Liver (tissue), 9 donors: Measurements from ENCODE around the gene AHNAK2. TPM values are rescaled to one million over a fixed set of nuclear protein-coding genes. Genes with fewer than 3 reads are reported as not detected.

Experiments used
- DNase-seq: peaks from one replicate; pipeline ENCODE4 v3.0.0-alpha.2; 2017; ENCODE audit warnings: low spot score
- H3K27ac ChIP-seq, 2 donors: one replicate each; pipeline ENCODE4 v1.7.0; 2013; ENCODE audit warnings: inconsistent platforms in 2 of 2, low read length in 2 of 2, control low read depth in 1 of 2, low read depth in 1 of 2, mild to moderate bottlenecking in 1 of 2
- H3K27me3 ChIP-seq, 4 donors: one replicate each; pipeline versions ENCODE4 v1.6.1 to v1.7.0; 2013; ENCODE audit warnings: low read length in 3 of 4, inconsistent platforms in 1 of 4, mild to moderate bottlenecking in 1 of 4, moderate library complexity in 1 of 4; ENCODE audit not compliant: control insufficient read depth in 4 of 4, insufficient read depth in 4 of 4
- H3K36me3 ChIP-seq, 4 donors: one replicate each; pipeline versions ENCODE4 v1.6.1 to v1.7.0; 2013; ENCODE audit warnings: low read length in 3 of 4, mild to moderate bottlenecking in 3 of 4, low read depth in 1 of 4, moderate library complexity in 1 of 4; ENCODE audit not compliant: control insufficient read depth in 4 of 4, insufficient read depth in 3 of 4
- H3K4me1 ChIP-seq, 4 donors: one replicate each; pipeline versions ENCODE4 v1.6.1 to v1.7.0; 2013; ENCODE audit warnings: low read length in 3 of 4, mild to moderate bottlenecking in 3 of 4, moderate library complexity in 1 of 4; ENCODE audit not compliant: control insufficient read depth in 4 of 4, insufficient read depth in 4 of 4
- H3K4me3 ChIP-seq, 3 donors: one replicate each; pipeline versions ENCODE4 v1.6.1 to v1.7.0; 2013; ENCODE audit warnings: low read length in 3 of 3, control low read depth in 1 of 3, low read depth in 1 of 3, mild to moderate bottlenecking in 1 of 3
- H3K9ac ChIP-seq, 2 donors: one replicate each; pipeline ENCODE4 v1.7.0; 2013; ENCODE audit warnings: low read length in 2 of 2, mild to moderate bottlenecking in 2 of 2, moderate library complexity in 2 of 2, control low read depth in 1 of 2, low read depth in 1 of 2
- H3K9me3 ChIP-seq, 4 donors: one replicate each; pipeline versions ENCODE4 v1.6.1 to v1.7.0; 2013; ENCODE audit warnings: low read length in 3 of 4; ENCODE audit not compliant: control insufficient read depth in 4 of 4
- ATF3 ChIP-seq: IDR thresholded peaks from 2 replicates; pipeline ENCODE4 v1.6.1; 2016; ENCODE audit warnings: antibody characterized with exemption
- EGR1 ChIP-seq, 2 donors: IDR thresholded peaks; 2 replicates each; pipeline ENCODE4 v1.6.1; 2016 to 2018; ENCODE audit warnings: antibody characterized with exemption in 2 of 2, low read depth in 2 of 2
- FOXA1 ChIP-seq: IDR thresholded peaks from 2 replicates; pipeline ENCODE4 v1.6.1; 2016; ENCODE audit warnings: antibody characterized with exemption
- HNF4A ChIP-seq, 2 donors: conservative IDR thresholded peaks; 2 replicates each; pipeline ENCODE4 v1.6.1; 2016; ENCODE audit warnings: antibody characterized with exemption in 2 of 2, mild to moderate bottlenecking in 2 of 2
- HNF4G ChIP-seq: IDR thresholded peaks from 2 replicates; pipeline ENCODE4 v1.6.1; 2016; ENCODE audit warnings: antibody characterized with exemption
- JUND ChIP-seq, 2 donors: IDR thresholded peaks; 2 replicates each; pipeline ENCODE4 v1.6.1; 2016; ENCODE audit warnings: antibody characterized with exemption in 2 of 2
- MAX ChIP-seq: IDR thresholded peaks from 2 replicates; pipeline ENCODE4 v1.6.1; 2016; ENCODE audit warnings: antibody characterized with exemption
- NR2F2 ChIP-seq: IDR thresholded peaks from 2 replicates; pipeline ENCODE4 v1.6.1; 2016; ENCODE audit warnings: antibody characterized with exemption
- RAD21 ChIP-seq, 2 donors: IDR thresholded peaks; 2 replicates each; pipeline ENCODE4 v1.6.1; 2016; ENCODE audit warnings: antibody characterized with exemption in 2 of 2, mild to moderate bottlenecking in 2 of 2
- REST ChIP-seq: IDR thresholded peaks from 2 replicates; pipeline ENCODE4 v1.6.1; 2016; ENCODE audit warnings: antibody characterized with exemption, mild to moderate bottlenecking
- SP1 ChIP-seq: IDR thresholded peaks from 2 replicates; pipeline ENCODE4 v1.6.1; 2018; ENCODE audit warnings: antibody characterized with exemption, mild to moderate bottlenecking
- TAF1 ChIP-seq: conservative IDR thresholded peaks from 2 replicates; pipeline ENCODE4 v1.6.1; 2016; ENCODE audit warnings: antibody characterized with exemption, mild to moderate bottlenecking
- YY1 ChIP-seq: IDR thresholded peaks from 2 replicates; pipeline ENCODE4 v1.6.1; 2016; ENCODE audit warnings: antibody characterized with exemption, mild to moderate bottlenecking
- ZBTB33 ChIP-seq: IDR thresholded peaks from 2 replicates; pipeline ENCODE4 v1.6.1; 2016; ENCODE audit warnings: antibody characterized with exemption
- WGBS: extraction: QIAGEN DNeasy Blood & Tissue Kit; methylation state at CpG from one replicate; pipeline ENCODE4 v1.1.7; 2013; 5-methylcytosine and 5-hydroxymethylcytosine counted together
- polyA plus RNA-seq, 2 donors: library from polyadenylated mRNA; stranded (reverse) in 1 of 2; unstranded in 1 of 2; fragments of 200-250 nt in 1 of 2; fragments of >200 nt in 1 of 2; fragmentation: Nextera tagmentation in 1 of 2; extraction: Ambion mirVana in 1 of 2; gene quantifications; one replicate each; pipeline versions ENCODE4 v1.2.1 to v1.2.3, GENCODE V29; 2013 to 2015
- total RNA-seq, 2 donors: library from RNA; depleted of rRNA; stranded (reverse); fragments of >200 nt; gene quantifications; one replicate each; pipeline ENCODE4 v1.2.3, GENCODE V29; 2014
- donor health status: healthy.
- donor health status: healthy.
- donor health status: healthy.
- donor health status: healthy.
- donor health status: healthy.

The AHNAK2 gene
- total and polyA plus RNA-seq, 4 donors, result 0.05 to 2.6 (median 1.2) TPM

- no peak overlapping the region for H3K4me3 ChIP-seq
- no peak for DNase-seq
Measured at GRCh38 chr14:104931771-104932675, 46.2 kb downstream of the AHNAK2 start.

GRCh38 chr14:104931304-104931770 is 46.8 kb downstream of the AHNAK2 start:
- no peaks in the 10 kb centered on the region for H3K9me3 ChIP-seq
- no peak overlapping the region for H3K4me3 ChIP-seq
- peaks cover 0 to 6% (median 3%) of the 10 kb centered on the region in 4 donors for H3K4me1 ChIP-seq
- no peak overlapping the region for H3K27ac ChIP-seq
- no peaks in the 10 kb centered on the region for H3K36me3 ChIP-seq
- peaks cover 0 to 3% (median 0%) of the 10 kb centered on the region in 4 donors for H3K27me3 ChIP-seq
- no peak for DNase-seq
- no peak for TF ChIP-seq MAX
- TF ChIP-seq ZBTB33, result no peak
- TF ChIP-seq HNF4A (conservative IDR thresholded peaks at IDR 0.05), result no peak
- no peak for TF ChIP-seq NR2F2
- no peak for TF ChIP-seq REST
- no peak for TF ChIP-seq EGR1 (IDR thresholded peaks at IDR 0.05; ENCODE audit: low read depth in 2 of 2)
- no peak for TF ChIP-seq YY1
- TF ChIP-seq JUND (IDR thresholded peaks at IDR 0.05), result no peak
- no peak for TF ChIP-seq SP1
- TF ChIP-seq RAD21 (IDR thresholded peaks at IDR 0.05), result no peak
- TF ChIP-seq HNF4G, result no peak
- no peak for TF ChIP-seq FOXA1
- no peak for TF ChIP-seq TAF1
- no peak for TF ChIP-seq ATF3
- H3K9ac ChIP-seq, result no peak overlapping the region
- WGBS, result 66% methylated on average over 9 of the region's 9 CpGs

More at GRCh38 chr14:104931771-104932675, 46.2 kb downstream of the AHNAK2 start:
- Histone ChIP-seq H3K4me1 (peaks cover 0 to 6% (median 3%) of the 10 kb centered on the region in 4 donors), H3K9ac (no peak overlapping the region), H3K27me3 (peaks cover 0 to 3% (median 0%) of the 10 kb centered on the region in 4 donors), H3K27ac (no peak overlapping the region), H3K36me3 (no peaks in the 10 kb centered on the region), H3K9me3 (no peaks in the 10 kb centered on the region)
- 36% methylated on average over 64 of the region's 64 CpGs for WGBS
- no peak for TF ChIP-seq REST
